ENCODE measurements around the gene XRCC3.

XRCC3 gene

DNA sequence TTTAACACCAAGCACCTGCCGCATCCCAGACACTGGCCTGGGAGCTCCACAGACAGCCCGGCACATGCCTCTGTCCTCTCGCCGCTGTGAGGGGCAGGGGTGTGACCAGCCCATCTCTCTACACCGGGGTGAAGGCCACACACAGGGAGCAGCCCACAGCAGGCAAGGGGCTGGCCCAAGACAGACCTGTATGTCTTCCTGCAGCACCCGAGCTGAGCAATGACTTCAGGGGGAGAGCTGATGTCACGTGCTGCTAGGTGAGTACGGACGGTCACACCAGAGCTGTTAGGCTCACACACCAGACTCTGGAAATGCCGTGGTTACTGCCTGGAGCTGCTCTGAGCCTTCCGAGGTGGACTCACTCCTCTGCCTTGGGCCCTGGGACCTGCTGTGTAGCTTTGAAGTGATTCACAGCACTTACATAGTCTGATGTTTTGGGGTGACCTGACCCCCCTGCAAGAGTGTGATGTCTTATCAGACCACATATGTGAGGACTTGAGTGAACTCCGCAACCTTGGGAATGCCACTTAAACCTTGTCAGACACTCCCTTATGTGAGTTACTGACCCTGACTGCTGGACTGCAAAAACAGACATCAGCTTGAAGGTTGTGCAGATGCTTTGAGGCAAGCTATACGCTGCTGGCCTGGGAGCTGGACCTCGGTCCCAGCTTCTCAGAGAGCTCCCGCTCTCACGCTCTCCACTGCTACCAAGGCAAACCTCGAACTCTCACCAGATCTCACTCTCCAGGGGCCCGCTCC, 1.8 kb downstream of the XRCC3 start:
- H3K27me3 ChIP-seq (ENCODE audit: low read length): no peaks in the 10 kb centered on the region
- H3F3A ChIP-seq (ENCODE audit: insufficient read depth): 0 out of 2 replicates have a peak, but pooled peaks cover 6% of the 10 kb centered on the region
- H2AFZ ChIP-seq (ENCODE audit: low read depth, low read length, severe bottlenecking): no peak overlapping the region
- H3K27ac ChIP-seq (ENCODE audit: low read depth, low read length): peak overlapping the region; percentile 69
- H3K36me3 ChIP-seq (ENCODE audit: low read length): no peaks in the 10 kb centered on the region
- TF ChIP-seq EZH2phosphoT487 (conservative IDR thresholded peaks at IDR 0.05; ENCODE audit: low read length): no peak
- TF ChIP-seq, protein P1, sequence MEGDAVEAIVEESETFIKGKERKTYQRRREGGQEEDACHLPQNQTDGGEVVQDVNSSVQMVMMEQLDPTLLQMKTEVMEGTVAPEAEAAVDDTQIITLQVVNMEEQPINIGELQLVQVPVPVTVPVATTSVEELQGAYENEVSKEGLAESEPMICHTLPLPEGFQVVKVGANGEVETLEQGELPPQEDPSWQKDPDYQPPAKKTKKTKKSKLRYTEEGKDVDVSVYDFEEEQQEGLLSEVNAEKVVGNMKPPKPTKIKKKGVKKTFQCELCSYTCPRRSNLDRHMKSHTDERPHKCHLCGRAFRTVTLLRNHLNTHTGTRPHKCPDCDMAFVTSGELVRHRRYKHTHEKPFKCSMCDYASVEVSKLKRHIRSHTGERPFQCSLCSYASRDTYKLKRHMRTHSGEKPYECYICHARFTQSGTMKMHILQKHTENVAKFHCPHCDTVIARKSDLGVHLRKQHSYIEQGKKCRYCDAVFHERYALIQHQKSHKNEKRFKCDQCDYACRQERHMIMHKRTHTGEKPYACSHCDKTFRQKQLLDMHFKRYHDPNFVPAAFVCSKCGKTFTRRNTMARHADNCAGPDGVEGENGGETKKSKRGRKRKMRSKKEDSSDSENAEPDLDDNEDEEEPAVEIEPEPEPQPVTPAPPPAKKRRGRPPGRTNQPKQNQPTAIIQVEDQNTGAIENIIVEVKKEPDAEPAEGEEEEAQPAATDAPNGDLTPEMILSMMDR (IDR thresholded peaks at IDR 0.05; ENCODE audit: insufficient read depth, low read length, poor library complexity, severe bottlenecking): no peak
- H3K79me2 ChIP-seq (ENCODE audit: insufficient read depth, low read length): peaks cover 50% of the 10 kb centered on the region
- no peaks in the 10 kb centered on the region for H4K20me1 ChIP-seq (ENCODE audit: low read depth, low read length)
- H3K9me2 ChIP-seq (replicated peaks; ENCODE audit: insufficient read depth, low read length): no peaks in the 10 kb centered on the region
- H3K4me3 ChIP-seq (ENCODE audit: insufficient read depth, low read length, poor library complexity, severe bottlenecking): peak overlapping the region; percentile 72
- peak overlapping the region; percentile 99 for H3K4me2 ChIP-seq (ENCODE audit: low read depth, low read length, poor library complexity, severe bottlenecking)
- no peaks in the 10 kb centered on the region for H3K9me3 ChIP-seq (ENCODE audit: insufficient read depth, low read length)
- peak overlapping the region; percentile 97 for H3K9ac ChIP-seq (ENCODE audit: low read length)

DNA sequence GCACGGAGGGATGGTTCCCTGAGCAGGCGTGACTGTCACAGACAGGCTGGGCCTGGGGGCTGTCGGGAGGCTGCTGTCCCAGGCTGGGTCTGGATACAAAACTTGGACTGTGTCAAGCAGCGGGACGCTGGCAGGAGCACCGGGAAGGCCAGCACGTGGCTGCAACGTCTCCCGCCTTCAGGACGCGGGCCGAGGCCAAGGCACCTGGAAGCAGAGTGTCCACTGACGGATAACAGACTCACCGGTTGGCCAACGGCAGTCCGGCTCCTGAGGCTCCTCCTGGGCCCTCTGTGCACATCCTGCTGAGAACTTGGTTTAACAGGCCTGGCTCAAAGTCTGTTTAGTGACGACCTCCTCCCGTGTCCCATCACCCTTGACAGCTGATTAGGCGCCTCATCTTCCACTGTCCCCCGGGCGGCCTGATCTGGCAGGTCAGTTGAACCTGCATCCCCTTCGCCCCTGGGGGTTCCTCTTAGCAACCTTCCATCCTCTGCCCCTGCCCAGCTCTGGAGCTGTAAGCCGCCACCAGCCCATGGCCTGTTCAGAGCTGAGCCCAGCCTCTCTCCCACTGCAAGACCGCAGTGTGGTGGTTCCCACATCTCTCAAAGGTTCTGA, 2.5 kb downstream of the XRCC3 start:
- Histone ChIP-seq H3K9ac (ENCODE audit: low read length) (peak overlapping the region; percentile 97; the same call in 1 of the 2 replicates), H3K9me2 (replicated peaks; ENCODE audit: insufficient read depth, low read length) (no peaks in the 10 kb centered on the region), H3K27me3 (ENCODE audit: low read length) (no peaks in the 10 kb centered on the region), H3K27ac (ENCODE audit: low read depth, low read length) (no peak overlapping the region; the same call in 1 of the 2 replicates), H2AFZ (ENCODE audit: low read depth, low read length, severe bottlenecking) (no peak overlapping the region), H3K4me3 (ENCODE audit: insufficient read depth, low read length, poor library complexity, severe bottlenecking) (no peak overlapping the region), H3K4me2 (ENCODE audit: low read depth, low read length, poor library complexity, severe bottlenecking) (peak overlapping the region; percentile 99), H3F3A (ENCODE audit: insufficient read depth) (0 out of 2 replicates have a peak, but pooled peaks cover 6% of the 10 kb centered on the region), H4K20me1 (ENCODE audit: low read depth, low read length) (no peaks in the 10 kb centered on the region), H3K36me3 (ENCODE audit: low read length) (no peaks in the 10 kb centered on the region), H3K9me3 (ENCODE audit: insufficient read depth, low read length) (no peaks in the 10 kb centered on the region), H3K79me2 (ENCODE audit: insufficient read depth, low read length) (peaks cover 43% of the 10 kb centered on the region)
- TF ChIP-seq, protein P1 (IDR thresholded peaks at IDR 0.05; ENCODE audit: insufficient read depth, low read length, poor library complexity, severe bottlenecking): no peak
- TF ChIP-seq EZH2phosphoT487 (conservative IDR thresholded peaks at IDR 0.05; ENCODE audit: low read length): no peak

DNA sequence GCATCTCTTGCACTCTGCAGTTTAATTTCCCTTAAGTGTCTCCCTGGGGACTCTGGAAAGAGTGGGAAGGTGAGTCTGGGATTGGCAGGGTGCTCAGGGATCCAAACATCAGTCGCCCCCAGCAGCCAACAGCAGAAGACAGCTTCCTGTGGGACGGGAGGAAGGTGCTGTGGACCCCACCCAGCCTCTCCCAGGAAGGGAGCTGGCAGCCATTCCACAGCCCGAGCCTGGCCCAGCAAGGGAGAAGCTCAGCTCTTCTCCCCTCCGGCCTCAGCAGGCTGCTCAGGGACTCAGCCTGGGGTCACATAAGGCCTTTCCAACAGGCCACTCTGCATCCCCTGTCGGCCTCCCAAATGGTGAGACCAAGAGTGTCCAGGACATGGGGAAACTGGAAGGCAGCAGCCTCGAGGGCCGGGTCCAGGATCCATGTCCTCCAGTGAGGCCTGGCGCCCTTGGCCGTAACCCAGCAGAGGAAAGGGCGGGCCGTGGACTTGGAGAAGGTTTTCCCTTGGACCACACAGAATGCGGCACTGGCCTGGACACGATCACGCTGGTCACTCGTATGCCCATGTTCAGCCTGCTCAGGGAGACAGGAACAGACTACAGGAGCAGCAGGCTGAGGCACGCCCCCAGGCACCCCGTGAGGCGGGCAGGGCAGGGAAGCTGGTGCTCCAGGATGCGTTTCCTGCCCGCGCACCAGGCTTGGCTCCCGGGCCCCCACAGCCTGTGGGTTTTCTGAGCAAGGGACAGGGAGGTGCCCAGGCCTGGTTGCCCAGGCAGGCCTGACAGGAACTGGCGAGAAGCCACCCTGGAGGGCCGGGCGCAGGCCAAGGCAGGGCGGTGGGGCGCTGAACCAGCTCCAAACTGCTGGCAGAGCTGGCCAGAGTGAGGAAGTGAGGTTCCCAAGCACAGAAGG, 3.5 kb downstream of the XRCC3 start:
- Histone ChIP-seq H3K4me3 (ENCODE audit: insufficient read depth, low read length, poor library complexity, severe bottlenecking) (no peak overlapping the region), H3K27ac (ENCODE audit: low read depth, low read length) (peak overlapping the region; percentile 4; the same call in 1 of the 2 replicates)

More for the DNA sequence above, 3.5 kb downstream of the XRCC3 start:
- TF ChIP-seq, protein P1 (IDR thresholded peaks at IDR 0.05; ENCODE audit: insufficient read depth, low read length, poor library complexity, severe bottlenecking): no peak
- TF ChIP-seq EZH2phosphoT487 (conservative IDR thresholded peaks at IDR 0.05; ENCODE audit: low read length): no peak
- Histone ChIP-seq H3K9me3 (ENCODE audit: insufficient read depth, low read length) (no peaks in the 10 kb centered on the region), H3K79me2 (ENCODE audit: insufficient read depth, low read length) (peaks cover 33% of the 10 kb centered on the region), H3K27me3 (ENCODE audit: low read length) (no peaks in the 10 kb centered on the region), H3K4me2 (ENCODE audit: low read depth, low read length, poor library complexity, severe bottlenecking) (no peak overlapping the region), H2AFZ (ENCODE audit: low read depth, low read length, severe bottlenecking) (no peak overlapping the region), H3K36me3 (ENCODE audit: low read length) (no peaks in the 10 kb centered on the region), H3K9ac (ENCODE audit: low read length) (no peak overlapping the region), H3K9me2 (replicated peaks; ENCODE audit: insufficient read depth, low read length) (no peaks in the 10 kb centered on the region), H4K20me1 (ENCODE audit: low read depth, low read length) (no peaks in the 10 kb centered on the region), H3F3A (ENCODE audit: insufficient read depth) (0 out of 2 replicates have a peak, but pooled peaks cover 6% of the 10 kb centered on the region)

Data from SU-DHL-6 (cell line).